Esophagus muscularis mucosa (tissue), 4 donors: ENCODE results near the gene ERLIN1. TPM values are rescaled to one million over a fixed set of nuclear protein-coding genes. Genes with fewer than 3 reads are reported as not detected.

ENCODE experiments used
- DNase-seq: peaks from one replicate; pipeline ENCODE4 v3.0.0-alpha.2; 2017; ENCODE audit errors: extremely low spot score
- H3K27ac ChIP-seq, 4 donors: fragments of 200-600 bp; sonication (generic); replicated peaks in 1 of 4; 1 replicate in 3 of 4; 2 replicates in 1 of 4; pipeline ENCODE4 v1.5.1; 2016 to 2019; ENCODE audit warnings: mild to moderate bottlenecking in 1 of 4
- H3K27me3 ChIP-seq, 4 donors: fragments of 200-600 bp; sonication (generic); one replicate each; pipeline versions ENCODE4 v1.5.1 to v1.6.0; 2016 to 2019
- H3K36me3 ChIP-seq, 4 donors: fragments of 200-600 bp; sonication (generic); one replicate each; pipeline ENCODE4 v1.5.1; 2016 to 2019
- H3K4me1 ChIP-seq, 4 donors: fragments of 200-600 bp; sonication (generic); one replicate each; pipeline ENCODE4 v1.5.1; 2016 to 2019
- H3K4me3 ChIP-seq, 4 donors: fragments of 200-600 bp; sonication (generic); 1 replicate in 2 of 4; 2 replicates in 2 of 4; pipeline ENCODE4 v1.5.1; 2016 to 2019; ENCODE audit warnings: mild to moderate bottlenecking in 4 of 4, moderate library complexity in 1 of 4
- H3K9me3 ChIP-seq, 4 donors: fragments of 200-600 bp; sonication (generic); 1 replicate in 3 of 4; 2 replicates in 1 of 4; pipeline ENCODE4 v1.5.1; 2016 to 2019
- EP300 ChIP-seq: sonication (generic); formaldehyde crosslinking; IDR thresholded peaks from one replicate; pipeline ENCODE4 v1.6.1; 2017; ENCODE audit warnings: antibody characterized with exemption
- POLR2A ChIP-seq: fragments of 450-650 bp; IDR thresholded peaks from one replicate; pipeline ENCODE4 v1.6.1; 2017; ENCODE audit warnings: antibody characterized with exemption, moderate library complexity, mild to moderate bottlenecking, low read depth
- POLR2AphosphoS5 ChIP-seq, 2 donors: sonication (generic); formaldehyde crosslinking; IDR thresholded peaks; one replicate each; pipeline ENCODE4 v1.6.1; 2017; ENCODE audit warnings: antibody characterized with exemption in 2 of 2
- WGBS: methylation state at CpG from one replicate; pipeline ENCODE4 v1.1.5; 2018; 5-methylcytosine and 5-hydroxymethylcytosine counted together
- intact Hi-C: fragments of 100-400 bp; cut with DNase I; formaldehyde crosslinking; loops from one replicate; pipeline ENCODE4 v1.15.1; 2023
- total RNA-seq, 4 donors: library from RNA; depleted of rRNA; stranded (reverse); fragments of >200 nt; gene quantifications; one replicate each; pipeline versions ENCODE4 v1.1.0 to v1.2.1, GENCODE V29; 2016
- TF ChIP-seq, protein P1 (sequence below), 3 experiments: fragments of 200-600 bp in 2 of 3; fragments of 450-650 bp in 1 of 3; sonication (generic) in 2 of 3; IDR thresholded peaks; one replicate each; pipeline ENCODE4 v1.5.1; 2017 to 2019; ENCODE audit warnings: antibody characterized with exemption in 3 of 3, mild to moderate bottlenecking in 2 of 3, moderate library complexity in 1 of 3

Gene ERLIN1
- total RNA-seq, 4 donors from 2014 or later = 8.3 to 14.4 (median 13.6) TPM

- no peak for TF ChIP-seq POLR2A
- no peak for TF ChIP-seq EP300
- TF ChIP-seq POLR2AphosphoS5 (IDR thresholded peaks at IDR 0.05) = no peak
- TF ChIP-seq, protein P1, sequence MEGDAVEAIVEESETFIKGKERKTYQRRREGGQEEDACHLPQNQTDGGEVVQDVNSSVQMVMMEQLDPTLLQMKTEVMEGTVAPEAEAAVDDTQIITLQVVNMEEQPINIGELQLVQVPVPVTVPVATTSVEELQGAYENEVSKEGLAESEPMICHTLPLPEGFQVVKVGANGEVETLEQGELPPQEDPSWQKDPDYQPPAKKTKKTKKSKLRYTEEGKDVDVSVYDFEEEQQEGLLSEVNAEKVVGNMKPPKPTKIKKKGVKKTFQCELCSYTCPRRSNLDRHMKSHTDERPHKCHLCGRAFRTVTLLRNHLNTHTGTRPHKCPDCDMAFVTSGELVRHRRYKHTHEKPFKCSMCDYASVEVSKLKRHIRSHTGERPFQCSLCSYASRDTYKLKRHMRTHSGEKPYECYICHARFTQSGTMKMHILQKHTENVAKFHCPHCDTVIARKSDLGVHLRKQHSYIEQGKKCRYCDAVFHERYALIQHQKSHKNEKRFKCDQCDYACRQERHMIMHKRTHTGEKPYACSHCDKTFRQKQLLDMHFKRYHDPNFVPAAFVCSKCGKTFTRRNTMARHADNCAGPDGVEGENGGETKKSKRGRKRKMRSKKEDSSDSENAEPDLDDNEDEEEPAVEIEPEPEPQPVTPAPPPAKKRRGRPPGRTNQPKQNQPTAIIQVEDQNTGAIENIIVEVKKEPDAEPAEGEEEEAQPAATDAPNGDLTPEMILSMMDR (IDR thresholded peaks at IDR 0.05) = no peak
- intact Hi-C loops = no loop called here
- no peak overlapping the region for H3K4me3 ChIP-seq
- no peak for DNase-seq
- no peaks in the 10 kb centered on the region for H3K9me3 ChIP-seq
- no peaks in the 10 kb centered on the region for H3K27me3 ChIP-seq
- H3K36me3 ChIP-seq = peaks cover 39 to 86% (median 81%) of the 10 kb centered on the region in 4 donors
- H3K27ac ChIP-seq = no peak overlapping the region
- 98% methylated on average over 2 of the region's 2 CpGs for WGBS
- peaks cover 0 to 4% (median under 1%) of the 10 kb centered on the region in 4 donors for H3K4me1 ChIP-seq
These were observed 36.7 kb upstream of the ERLIN1 start for GRCh38 chr10:100222529-100222928.

DNA sequence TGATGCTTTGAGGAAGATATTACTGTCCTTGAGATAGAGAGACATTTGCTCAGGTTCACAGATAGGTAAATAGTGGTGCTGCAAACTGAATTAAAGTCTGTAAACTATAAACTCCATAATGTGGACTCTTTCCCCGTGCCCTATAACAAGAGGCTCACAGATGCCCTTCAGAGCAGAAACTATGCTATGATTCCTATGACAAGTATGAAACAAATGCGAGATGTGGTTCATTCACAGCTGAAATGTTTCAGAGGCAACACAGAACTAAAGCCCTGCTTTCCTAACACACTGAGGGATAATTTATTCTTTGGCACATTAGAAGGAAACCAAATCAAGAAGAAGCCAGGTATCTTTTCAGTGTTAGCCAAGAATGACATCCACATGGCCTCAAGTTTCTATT lies 30.2 kb upstream of the ERLIN1 start:
- H3K4me1 ChIP-seq = no peaks in the 10 kb centered on the region
- no peak for DNase-seq
- intact Hi-C loops = no loop called here
- peaks cover 39 to 95% (median 86%) of the 10 kb centered on the region in 4 donors for H3K36me3 ChIP-seq
- TF ChIP-seq, protein P1 (IDR thresholded peaks at IDR 0.05) = no peak
- TF ChIP-seq EP300 = no peak
- TF ChIP-seq POLR2AphosphoS5 (IDR thresholded peaks at IDR 0.05) = no peak
- no peak for TF ChIP-seq POLR2A
- no peaks in the 10 kb centered on the region for H3K9me3 ChIP-seq
- WGBS = 87% methylated on average over 2 of the region's 2 CpGs
- H3K27ac ChIP-seq = no peak overlapping the region
- no peak overlapping the region for H3K4me3 ChIP-seq
- no peaks in the 10 kb centered on the region for H3K27me3 ChIP-seq

- Histone ChIP-seq H3K27me3 (no peaks in the 10 kb centered on the region), H3K9me3 (no peaks in the 10 kb centered on the region), H3K36me3 (peaks cover 24 to 88% (median 70%) of the 10 kb centered on the region in 4 donors), H3K4me3 (no peak overlapping the region), H3K4me1 (no peaks in the 10 kb centered on the region), H3K27ac (no peak overlapping the region)
- TF ChIP-seq, protein P1 (IDR thresholded peaks at IDR 0.05) = no peak
- TF ChIP-seq POLR2AphosphoS5 (IDR thresholded peaks at IDR 0.05) (no peak), EP300 (no peak), POLR2A (no peak)
- DNase-seq = no peak
- intact Hi-C loops = no loop called here
- 77% methylated on average over 7 of the region's 7 CpGs for WGBS
These were observed 23.5 kb upstream of the ERLIN1 start for GRCh38 chr10:100209303-100209702.

DNA sequence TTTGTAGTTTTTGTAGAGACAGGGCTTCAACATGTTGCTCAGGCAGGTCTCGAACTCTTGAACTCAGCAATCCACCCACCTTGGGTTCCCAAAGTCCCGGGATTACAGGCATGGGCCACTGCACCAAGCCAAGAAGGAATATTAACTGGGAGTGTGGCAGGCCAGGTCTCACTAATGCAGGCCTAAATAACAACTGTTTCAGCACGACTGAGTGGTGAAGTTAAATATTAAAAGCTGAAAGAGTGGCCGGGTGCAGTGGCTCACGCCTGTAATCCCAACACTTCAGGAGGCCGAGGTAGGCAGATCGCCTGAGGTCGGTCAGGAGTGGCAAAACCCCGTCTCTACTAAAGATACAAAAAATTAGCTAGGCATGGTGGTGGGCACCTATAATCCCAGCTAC lies 22.4 kb upstream of the ERLIN1 start:
- Histone ChIP-seq H3K4me1 (no peaks in the 10 kb centered on the region), H3K36me3 (peaks cover 35 to 88% (median 70%) of the 10 kb centered on the region in 4 donors), H3K27me3 (no peaks in the 10 kb centered on the region), H3K27ac (no peak overlapping the region), H3K4me3 (no peak overlapping the region), H3K9me3 (no peaks in the 10 kb centered on the region)
- 96% methylated on average over 9 of the region's 9 CpGs for WGBS
- intact Hi-C loops = no loop called here
- no peak for DNase-seq
- TF ChIP-seq POLR2AphosphoS5 (IDR thresholded peaks at IDR 0.05) (no peak), POLR2A (no peak), EP300 (no peak)
- TF ChIP-seq, protein P1 (IDR thresholded peaks at IDR 0.05) = no peak

- Histone ChIP-seq H3K9me3 (no peaks in the 10 kb centered on the region), H3K36me3 (peaks cover 62 to 96% (median 88%) of the 10 kb centered on the region in 4 donors), H3K27ac (no peak overlapping the region), H3K4me3 (no peak overlapping the region), H3K27me3 (no peaks in the 10 kb centered on the region), H3K4me1 (no peaks in the 10 kb centered on the region)
- TF ChIP-seq POLR2AphosphoS5 (IDR thresholded peaks at IDR 0.05) (no peak), EP300 (no peak), POLR2A (no peak)
- TF ChIP-seq, protein P1 (IDR thresholded peaks at IDR 0.05) = no peak
- DNase-seq = no peak
- intact Hi-C loops = no loop called here
- WGBS = 91% methylated on average over 2 of the region's 2 CpGs
These were observed 18.5 kb upstream of the ERLIN1 start for GRCh38 chr10:100204370-100204769.
